GM10266 (cell line): ENCODE results near the gene SLC2A4RG.

Experiments
- DNase-seq: peaks from one replicate; pipeline ENCODE4 v3.0.0; 2012; ENCODE audit errors: extremely low spot score
- CTCF ChIP-seq: IDR thresholded peaks from 2 replicates; pipeline ENCODE4 v1.5.1; 2012; ENCODE audit warnings: mild to moderate bottlenecking, low read depth; ENCODE audit not compliant: control insufficient read depth, insufficient read depth; ENCODE audit errors: missing control alignments

The SLC2A4RG gene

DNA sequence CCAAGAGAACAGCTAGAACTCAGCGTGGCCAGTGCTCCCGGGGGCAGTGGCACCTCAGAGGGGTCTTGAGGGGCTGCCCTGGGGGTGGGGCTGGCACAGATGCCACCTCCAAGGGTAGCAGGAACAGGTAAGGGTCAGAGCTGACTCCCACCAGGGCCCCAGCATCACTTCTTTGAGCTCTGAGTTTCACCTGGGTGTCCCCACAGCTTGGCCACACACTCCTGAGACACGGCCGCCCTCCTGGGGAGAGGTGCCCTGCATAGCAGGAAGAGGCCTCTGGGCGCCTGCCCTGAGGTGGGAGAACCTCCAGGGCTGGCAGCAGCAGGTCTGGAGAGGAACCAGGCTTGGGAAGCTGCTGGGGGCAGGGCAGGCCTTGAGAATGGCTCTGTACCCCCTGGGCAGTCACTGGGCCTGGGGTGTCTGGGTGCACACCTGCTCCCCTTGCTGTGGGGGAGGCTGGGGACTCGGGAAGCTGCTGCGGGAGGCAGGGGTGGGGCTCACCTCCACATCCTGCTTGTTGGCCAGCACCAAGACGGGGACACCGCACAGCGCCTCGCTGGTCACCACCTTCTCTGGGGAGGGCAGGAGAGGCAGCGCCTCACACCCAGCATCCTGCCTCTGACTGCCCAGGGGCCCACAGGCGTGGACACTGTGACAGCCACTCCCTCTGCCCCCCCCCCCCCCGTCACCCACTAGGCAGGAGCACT, 38.1 kb upstream of the SLC2A4RG start:
- TF ChIP-seq CTCF = no peak
- no peak for DNase-seq

DNA sequence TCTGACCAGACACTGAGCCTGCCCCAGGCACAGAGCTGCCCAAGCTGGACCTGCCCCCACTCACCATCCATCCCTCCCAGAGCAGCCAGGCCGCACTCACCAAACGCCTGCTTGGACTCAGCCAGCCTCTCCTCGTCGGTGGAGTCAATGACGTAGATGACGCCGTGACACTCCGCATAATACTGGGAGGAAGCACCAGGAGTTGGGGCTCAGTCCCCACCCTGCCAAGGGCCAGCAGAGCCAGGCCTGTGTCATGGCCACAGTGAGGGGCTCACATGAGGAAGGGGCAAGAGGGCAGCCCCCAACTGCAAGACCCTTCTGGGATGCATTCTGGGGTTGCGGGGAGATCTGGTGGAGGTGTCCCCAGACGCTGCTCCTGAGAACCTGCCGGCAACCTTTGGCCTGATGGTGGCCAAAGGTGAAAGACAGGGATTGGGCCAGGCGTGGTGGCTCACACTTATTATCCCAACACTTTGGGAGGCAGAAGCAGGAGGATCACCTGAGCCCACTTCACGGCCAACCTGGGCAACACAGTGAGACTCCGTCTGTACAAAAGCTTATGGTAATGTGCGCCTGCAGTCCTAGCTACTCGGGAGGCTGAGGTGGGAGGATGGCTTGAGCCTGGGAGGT, 37.4 kb upstream of the SLC2A4RG start:
- no peak for DNase-seq
- no peak for TF ChIP-seq CTCF

DNA sequence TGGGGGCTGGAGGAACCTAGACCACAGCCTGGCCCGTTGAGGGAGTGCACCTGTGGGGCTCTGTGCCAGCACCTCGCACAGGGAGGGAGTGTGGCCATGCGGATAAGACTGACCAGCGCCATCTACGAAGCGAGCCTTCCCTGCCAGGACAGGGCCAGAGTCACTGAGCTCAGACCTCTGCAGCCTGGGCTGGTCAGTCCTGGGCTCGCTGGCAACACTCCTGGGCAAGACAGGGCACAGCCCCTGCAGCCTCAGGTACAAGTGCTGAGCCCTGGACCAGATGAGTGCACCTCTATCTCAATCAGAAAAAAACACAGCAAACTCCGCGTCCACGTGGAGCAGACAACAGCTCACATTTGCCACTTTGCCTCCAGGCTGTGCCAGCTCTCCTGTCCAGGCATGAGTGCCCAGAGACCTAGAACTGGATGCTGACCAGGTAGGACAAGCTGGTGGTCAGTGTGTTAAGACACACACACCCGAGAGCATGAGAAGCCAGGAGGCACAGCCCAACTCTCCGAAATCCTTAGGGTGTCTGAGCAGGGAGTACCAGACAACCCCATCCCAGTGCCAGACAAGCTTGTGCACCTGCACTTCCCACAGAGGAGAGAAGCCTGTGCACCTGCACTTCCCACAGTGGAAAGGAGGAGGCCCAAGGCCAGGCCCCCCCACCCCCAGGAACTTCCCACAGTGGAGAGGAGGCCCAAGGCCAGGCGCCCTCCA, 36.7 kb upstream of the SLC2A4RG start:
- no peak for TF ChIP-seq CTCF
- DNase-seq = no peak

DNA sequence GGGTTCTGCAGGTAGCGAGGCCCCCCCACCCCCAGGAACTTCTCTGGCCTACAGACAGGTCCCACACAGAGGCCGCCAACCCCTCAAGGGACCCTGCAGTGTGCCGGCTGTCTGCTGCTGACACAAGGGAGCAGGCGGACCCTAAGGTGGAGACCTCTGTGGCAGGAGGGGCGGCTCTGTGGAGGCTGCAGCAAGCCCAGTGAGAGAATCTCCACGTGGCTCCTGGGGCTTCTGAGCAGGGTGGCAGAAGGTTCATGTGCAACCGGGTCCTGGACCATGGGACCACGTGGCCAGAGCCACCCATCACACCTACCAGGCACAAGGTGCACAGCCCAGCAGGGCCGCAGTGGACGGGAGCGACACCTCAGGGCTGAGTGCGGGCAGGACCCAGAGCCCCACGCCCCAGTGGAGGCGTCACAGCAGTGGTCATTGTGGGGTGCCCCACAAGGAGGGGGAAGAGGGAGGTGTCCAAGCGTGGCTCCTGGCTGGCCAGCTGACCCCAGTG, 36.1 kb upstream of the SLC2A4RG start:
- no peak for TF ChIP-seq CTCF

GRCh38 chr20:63703976-63704748, 35.4 kb upstream of the SLC2A4RG start:
- DNase-seq = no peak
- no peak for TF ChIP-seq CTCF

More for the DNA sequence above, 36.1 kb upstream of the SLC2A4RG start:
- DNase-seq = no peak

GRCh38 chr20:63704749-63705117, 34.8 kb upstream of the SLC2A4RG start:
- DNase-seq = no peak
- TF ChIP-seq CTCF = no peak
